Activated gamma-delta T cell treated with Interleukin-2 at 50 U/mL for 16 hours (primary cell): Measurements from ENCODE around the gene LMO2.

Experiments used
- DNase-seq: peaks from one replicate; pipeline ENCODE4 v3.0.0-alpha.2; 2020

Gene LMO2

DNA sequence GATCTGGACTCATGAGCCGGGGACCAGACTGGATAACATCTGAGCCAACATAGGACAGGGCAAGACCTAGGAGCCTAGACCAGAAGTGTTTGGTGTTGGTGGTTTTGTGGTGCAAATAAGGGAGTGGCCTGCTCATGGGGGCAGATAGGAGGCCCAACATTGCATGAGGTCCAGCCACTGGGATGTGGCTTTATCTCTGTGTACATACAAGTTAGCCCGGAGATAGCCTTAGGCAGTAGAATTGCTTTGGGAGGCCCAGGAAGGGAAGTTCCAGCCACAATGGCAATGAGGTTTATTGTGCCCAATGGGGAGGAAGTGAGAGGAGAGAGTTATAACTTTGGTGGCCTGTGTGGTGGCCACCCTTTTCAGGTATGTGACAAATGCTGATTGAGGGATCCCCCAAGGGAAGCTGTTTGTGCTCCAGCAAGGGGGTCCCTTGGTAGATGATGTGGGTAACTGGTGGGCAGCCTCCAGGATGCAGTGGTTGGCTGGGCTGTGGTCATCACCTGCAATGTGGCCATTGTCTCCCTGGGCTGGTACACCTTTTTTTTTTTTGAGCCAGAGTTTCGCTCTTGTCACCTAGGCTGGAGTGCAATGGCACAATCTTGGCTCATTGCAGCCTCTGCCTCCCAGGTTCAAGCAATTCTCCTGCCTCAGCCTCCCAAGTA, 6.4 kb downstream of the LMO2 start:
- no peak for DNase-seq

DNA sequence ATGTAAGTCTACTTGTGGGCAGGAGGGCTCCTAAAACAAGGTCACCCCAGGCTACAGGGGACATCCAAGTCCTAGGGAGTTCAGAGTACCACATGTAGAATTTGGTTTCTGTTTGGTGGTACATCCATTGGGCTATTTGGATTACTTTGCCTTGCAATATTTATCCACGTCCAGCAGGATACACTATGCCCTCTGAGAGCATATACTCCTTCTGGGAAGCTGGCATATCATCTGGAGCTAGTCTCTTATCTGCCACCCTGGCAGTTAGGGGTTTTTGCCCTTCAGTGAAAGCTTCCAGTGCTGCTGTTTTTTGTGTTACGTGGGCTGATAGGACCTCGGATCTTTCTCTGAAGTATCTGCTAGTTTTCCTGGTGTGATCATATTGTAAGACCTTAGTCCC, 7.3 kb downstream of the LMO2 start:
- DNase-seq, result no peak

DNA sequence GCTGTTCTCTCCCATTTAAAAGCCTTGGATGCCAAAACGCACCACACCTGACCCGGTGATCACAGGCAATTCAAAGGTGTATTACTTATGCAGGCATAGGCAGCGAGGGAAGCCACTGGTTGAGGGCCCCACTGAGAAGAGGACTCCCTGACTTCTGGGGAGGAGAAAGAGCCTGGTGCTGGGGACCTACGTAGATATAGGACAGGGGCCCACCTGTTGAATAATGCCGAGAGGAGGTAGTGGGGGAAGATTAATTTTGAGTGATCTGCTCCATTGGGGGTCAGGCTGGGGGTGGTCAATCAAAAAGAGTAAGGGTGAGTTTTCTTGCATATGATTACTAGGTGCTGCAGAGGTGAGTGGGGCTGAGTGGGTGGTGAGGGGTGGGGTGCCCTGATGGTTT, 7.8 kb downstream of the LMO2 start:
- no peak for DNase-seq

DNA sequence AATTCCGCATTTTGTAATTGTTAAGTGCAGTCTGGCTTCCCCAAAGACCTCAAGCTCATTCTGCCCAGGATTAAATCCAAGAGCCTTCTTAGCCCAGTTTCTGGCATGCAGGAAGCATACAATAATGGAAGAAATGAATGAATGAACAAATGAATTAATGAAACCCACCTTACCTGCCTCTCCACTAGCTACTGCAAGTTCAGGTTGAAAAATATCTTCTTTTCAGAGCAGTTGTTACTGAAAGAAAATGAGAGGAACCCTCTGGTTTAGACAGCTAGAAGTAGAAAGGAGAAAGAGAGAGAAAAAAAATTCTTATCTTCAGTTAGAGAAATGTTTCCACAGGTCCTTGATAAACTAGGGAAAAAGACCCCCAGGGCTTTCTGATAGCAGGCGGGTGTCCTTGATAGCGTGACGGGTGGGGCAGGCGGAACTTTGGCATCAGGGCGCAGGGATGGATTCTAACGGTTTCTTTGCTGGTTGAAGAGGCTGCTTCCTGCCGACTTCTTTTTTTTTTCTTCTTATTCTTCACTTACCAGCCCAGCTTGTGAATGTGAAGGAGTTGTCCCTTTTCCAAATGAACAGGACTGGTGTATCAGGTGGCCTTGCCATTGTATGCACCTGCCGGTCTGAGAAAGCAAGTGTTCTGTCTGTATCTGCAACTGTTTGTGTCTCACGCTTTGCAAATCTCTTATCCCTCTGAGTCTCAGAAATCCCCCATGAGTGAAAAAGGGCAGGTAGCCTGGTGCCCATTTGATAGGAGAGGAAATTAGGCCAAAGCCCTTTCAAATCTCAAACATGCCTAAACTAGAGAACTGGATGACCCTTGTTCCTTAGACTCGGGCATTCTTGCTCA, 10.0 kb downstream of the LMO2 start:
- DNase-seq, result no peak

DNA sequence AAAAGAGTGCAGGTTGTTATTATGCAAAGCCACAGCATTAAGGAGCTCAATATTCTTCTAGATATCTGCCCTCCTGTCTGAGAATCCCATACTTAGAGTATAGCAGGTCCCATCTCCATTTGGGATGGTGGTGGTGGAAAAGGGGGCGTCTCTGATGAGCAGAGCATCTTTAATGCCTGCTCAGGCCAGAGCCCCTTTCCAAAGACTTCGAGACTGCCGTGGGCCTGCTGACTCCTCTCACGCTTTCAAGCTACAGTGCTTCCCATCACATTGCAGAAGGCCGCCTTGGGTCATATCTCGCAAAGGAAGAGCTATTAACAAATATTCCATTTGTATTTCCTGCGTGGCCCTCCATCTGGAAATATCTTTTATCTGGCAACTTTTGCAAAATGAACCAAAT, 10.9 kb downstream of the LMO2 start:
- no peak for DNase-seq

DNA sequence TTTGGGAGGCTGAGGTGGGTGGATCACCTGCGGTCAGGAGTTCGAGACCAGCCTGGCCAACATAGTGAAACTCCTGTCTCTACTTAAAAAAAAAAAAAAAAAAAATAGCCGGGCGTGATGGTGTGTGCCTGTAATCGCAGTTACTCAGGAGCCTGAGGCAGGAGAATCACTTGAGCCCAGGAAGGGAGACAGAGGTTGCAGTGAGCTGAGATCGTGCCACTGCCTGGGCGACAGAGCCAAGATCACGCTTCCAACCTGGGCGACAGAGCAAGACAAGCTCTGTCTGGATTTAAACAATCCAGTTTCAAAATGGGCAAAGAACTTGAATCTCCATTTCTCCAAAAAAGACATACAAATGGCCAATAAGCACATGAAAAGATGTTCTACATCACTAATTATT, 12.5 kb downstream of the LMO2 start:
- DNase-seq, result no peak

DNA sequence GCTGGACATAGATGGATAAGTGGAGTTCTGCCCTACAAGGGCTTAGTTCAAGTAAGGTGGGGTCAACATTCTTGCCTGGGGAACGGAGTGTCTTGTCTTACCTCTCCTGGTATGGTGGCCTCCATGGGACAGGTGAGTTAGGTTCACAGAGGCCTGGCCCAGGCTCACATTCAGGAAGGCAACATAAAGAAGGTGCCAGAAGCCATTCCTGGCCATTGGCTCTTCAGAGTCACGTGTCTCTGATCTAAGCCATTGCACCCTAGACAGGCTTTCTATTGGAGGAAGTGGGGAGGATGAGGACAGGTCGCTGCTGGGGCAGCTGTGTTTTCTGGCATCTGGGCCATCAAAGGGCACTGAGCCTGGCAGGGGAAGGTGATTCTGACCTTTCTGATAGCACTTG, 14.8 kb downstream of the LMO2 start:
- no peak for DNase-seq

DNA sequence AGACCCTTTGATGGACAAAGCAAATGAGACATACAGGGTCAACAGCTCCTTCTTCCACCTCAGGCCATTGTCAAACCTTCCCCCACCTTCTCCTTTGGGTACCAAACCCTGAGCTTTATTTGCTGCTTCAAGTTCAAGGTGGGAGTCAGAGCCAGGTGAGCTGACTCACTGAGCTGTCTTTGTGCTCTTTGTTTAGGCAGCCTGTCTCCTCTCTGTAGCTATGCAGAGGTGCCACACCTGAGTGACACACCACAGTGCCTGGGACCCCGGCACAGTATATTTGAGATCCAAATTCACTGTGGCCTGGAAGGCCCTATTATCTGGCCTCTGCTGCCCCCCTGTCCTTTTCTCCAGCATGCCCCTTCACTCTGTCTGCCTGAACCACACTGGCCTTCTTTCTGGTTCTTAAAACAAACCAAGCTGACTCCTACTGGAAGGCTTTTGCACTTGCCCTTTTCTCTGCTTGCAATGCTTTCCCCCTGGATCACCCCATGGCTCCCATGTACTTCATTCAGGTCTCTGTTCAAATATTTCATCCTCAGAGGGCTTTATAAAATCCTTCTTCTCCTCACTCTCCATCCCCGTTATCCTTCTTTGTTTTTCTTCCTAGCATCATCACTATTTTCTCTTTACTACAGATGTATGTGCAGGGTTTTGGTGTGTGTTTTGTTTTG, 16.1 kb downstream of the LMO2 start:
- DNase-seq, result no peak

DNA sequence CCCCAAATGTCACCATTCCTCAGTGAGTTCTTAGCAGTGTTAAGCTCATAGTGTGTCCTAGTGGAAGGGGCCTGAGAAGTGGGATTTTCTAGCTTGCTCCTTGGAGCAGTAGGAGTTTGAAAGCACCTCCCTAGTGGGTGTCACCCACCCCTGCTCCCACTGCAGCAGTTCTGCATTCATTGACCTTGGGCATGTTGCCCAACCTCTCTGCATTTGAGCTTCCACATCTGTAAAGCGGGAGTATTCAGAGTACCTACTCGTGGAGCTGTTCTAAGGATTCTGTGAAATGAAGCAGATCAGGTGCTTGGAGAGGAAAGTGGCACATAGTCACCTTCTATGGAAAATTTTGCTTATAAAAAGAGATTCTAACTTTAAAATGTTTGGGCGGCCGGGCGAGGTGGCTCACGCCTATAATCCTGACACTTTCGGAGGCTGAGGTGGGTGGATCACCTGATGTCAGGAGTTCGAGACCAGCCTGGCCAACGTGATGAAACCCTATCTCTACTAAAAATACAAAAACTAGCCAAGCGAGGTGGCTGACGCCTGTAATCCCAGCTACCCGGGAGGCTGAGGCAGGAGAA, 16.9 kb downstream of the LMO2 start:
- no peak for DNase-seq

DNA sequence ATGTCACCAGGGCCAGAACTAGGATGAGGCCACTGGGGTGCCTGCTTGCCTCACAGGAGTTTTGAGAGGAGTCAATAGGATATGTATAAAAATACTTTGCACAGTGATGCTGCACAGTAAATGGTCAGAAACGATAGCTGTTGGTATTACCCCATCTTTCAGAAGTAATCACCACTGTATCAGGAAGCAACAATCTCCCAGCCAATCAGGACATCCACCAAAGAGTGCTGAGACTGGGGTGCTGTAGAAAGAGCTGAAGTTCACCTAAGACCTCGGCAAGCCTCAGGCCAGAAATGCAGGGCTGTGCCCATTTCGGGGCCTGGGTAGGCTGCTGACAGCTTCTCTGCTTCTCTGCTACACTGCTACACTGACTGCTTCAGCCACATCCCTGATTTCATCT, 17.4 kb downstream of the LMO2 start:
- no peak for DNase-seq

DNA sequence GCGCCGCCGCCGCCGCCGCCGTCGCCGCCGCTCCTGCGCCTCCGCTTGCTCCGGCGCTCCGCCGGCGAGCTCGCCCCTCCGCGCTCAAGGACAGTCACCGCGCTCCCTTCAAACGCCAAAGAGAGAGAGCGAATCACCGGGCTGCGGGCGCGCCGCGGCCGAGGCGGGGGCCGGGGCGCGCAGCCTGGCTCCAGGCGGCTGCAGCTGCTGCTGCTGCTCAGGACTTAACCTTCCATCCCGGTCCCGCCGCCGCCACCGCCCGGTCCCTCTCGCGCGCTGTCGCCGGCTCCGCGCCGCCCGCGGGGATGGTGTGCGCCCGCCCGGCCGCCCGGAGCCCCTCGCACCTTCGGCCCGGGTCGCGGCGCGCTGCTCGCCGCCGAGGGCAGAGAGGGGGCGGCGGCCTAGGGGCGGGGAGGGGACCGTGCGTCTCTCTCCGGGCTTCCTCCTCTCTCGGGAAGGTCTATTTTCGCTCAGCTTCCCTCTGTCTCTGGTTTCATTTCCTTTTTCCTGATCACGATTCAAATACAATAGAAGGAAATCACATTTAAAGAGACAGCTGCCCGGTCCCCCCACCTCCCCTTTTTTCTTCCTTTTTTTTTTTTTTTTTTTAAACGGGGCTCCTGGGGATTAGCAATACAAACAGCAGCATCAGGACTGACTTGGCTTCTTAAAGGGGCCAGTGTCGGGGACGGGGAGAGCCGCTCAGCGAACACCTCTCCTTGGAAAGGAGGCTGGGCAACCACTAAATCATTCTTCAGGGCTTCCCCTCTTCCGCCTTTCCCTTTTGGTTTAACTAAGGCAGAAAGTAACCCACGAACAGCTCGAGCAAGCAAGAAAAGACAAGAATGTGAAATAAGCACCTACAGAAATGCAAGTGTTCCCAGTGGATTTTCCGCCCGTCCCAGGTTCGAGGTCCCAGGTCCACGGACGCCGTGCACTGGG, 22.1 kb downstream of the LMO2 start:
- no peak for DNase-seq

DNA sequence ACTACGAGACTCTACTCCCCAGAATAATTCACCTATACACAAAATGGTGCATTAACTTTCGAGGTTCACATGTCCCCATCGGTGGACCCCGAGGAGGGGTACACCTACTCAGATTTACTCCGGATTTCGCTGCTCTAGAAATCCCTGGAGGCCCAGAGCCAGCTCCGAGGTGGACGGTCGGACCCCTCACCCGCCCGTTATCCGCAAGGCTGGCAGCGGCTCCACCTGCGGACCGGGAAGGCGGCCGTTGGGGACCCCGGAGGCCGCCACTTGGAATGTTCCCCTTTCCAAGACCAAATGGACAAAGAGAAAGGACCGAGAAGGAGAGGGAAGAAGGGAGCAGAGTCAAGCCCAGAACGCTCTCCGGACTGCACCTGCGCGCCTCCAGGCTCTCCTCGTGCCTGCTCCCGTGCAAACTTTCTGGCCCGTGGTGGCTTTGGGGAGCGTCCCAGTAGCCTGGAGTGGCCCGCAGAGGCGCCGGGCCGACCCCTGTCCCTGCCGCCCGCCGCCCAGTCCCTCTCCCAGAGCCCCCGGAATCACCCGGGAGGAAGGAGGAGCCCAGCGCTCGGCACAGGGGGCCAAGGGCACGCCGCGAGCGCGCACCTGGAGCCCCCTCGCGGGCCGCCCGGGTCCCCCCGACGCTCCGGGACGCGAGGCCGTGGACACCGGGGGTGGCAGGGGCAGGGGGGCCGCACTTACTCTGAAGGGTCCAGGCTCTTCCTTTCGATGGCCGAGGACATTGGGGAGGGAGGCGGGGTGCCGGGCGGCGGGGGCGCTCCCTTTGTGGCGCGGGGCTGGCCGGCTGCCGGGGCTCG, 23.0 kb downstream of the LMO2 start:
- no peak for DNase-seq

DNA sequence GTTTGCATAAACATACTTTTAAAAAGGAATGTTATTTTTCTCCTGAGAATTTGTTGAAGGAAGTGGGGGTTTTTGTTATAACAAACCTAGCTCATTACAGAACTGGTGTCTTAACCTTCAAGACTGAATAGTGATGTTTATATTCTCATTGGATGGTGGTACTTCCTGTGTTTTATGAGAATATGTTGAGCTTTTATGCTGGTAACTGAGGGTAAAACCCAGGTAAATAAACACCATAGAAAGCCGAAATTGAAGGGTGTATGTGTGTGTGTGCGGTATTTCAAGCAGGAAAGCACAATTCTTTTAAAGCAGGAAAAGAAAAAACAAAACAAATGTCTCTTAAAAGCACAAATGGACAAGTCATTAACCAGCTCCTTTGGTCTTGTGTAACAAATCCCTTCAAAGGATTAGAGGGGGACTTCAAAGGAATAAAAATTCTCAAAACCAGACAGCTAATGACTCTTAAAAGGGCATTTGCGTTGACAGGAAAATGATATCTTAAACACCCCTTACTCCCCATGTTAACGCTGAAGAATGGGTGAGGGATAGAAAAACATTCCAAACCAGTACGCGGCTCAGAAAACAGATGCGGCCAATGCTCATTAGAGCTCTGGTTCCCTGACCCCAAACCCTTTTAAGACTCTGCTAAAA, 23.8 kb downstream of the LMO2 start:
- DNase-seq, result no peak

DNA sequence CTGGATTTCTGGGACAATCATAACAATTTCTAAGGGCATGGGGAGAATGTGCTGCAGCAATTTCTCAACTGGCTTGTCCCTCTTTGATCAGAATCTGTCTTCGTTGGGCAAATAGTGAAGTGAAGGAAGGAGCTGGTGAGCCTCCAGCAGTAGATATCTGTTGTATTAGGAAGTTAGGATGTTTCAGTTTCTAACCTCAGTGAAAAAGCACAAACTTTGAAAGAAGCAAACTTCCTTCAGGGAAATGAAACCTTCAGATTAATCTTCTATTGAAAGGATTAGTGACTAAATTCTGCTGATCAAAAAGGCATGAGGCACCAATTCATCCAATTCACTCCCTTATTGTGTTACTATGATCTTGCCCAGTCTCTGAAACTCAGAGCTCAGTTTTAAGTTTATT, 24.3 kb downstream of the LMO2 start:
- no peak for DNase-seq

DNA sequence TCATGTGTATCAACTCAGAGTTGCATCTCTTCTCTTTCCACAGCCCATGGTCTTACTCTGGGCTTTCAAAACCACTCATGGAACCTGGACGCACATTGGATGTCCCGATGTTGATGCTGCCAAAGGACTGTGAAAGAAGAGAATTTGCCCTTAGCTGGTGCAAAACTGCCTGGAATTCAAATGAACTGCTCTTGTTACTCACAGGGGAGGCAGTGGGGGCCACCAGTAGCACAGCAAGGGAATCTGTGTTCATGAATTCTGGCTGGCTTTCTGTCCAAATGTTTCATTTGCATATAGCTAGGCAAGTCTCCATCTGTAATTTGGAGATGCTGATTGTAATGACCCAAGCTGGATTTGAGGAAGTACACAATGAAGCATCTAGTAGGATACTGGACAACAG, 24.9 kb downstream of the LMO2 start:
- no peak for DNase-seq

DNA sequence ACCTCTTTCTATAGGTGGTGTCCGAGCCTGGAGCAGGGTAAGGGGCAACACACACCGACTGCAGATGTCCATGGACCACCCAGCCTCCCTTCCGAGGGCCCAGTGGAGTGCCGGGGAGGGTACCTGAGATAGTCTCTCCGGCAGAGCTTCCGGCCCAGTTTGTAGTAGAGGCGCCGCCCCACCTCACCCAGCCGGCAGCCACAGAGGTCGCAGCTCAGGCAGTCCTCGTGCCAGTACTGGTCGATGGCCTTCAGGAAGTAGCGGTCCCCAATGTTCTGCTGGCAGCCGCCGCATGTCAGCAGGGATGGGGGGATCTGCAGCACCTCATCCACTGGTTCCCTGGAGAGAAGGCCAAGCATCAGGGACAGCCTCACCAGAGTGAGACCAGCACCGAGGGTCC, 27.4 kb downstream of the LMO2 start:
- no peak for DNase-seq

DNA sequence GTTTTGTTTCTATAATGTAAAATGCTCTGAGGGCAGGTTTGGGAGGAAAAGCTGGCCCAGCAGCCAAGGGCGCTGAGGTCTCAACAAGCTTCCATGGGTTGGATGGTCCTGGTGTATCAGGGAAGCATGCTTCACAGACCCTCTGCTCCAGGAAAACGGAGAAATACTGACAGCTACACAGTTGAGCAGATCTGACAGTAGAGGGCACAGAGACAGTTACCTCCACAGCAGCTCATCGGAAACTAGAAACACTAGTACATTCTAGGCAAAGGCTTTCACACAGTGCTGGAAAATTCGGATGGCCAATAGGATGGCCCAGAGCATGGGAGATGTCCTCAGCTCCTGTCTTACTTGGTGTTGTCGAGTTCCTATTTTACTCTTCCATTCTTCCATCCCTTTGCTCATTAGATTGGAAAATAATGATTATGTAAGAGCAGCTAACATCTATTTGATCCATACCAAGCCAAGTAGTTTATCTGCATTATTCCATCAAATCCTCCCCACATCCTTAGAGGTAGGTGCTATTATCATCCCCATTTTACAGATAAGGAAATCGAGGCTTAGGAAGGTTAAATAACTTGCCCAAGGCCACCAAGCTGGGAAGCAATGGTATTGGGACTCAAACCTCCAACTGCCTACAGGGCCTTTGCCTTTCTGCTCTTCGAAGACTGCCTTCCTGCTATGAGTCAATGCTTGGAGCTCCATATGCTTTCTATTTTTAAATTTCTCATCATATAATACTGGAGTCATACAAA, 28.3 kb downstream of the LMO2 start:
- no peak for DNase-seq

DNA sequence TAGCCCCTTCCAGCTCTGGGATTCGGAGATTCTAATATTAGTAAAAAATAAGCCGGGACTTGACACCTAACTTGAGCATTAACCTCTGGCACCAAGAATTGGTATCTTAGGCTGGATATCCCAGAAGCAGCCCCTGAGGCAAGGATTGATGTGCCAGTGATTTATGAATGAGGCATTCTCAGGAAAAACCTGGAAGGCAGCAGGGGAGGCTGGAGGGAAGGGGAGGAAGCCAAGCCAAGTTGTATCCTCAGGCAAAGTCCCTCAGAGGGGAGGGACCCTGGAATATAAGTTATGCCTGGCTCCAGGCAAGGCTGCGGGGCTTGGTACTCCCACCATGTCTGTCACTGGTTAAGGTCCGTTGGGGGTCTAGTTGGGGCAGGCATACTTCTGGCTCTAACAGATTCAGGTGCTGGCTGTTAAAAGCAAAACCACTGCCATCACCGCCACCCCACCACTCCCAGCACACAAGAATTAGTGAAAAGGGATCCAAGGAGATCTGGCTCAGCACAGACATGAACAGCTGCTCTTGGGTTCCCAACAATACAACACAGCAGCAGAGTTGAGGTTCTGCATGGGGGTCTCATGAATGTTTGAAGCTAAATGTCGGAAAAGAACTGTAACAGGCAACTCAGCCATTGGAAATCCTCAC, 29.8 kb downstream of the LMO2 start:
- no peak for DNase-seq

DNA sequence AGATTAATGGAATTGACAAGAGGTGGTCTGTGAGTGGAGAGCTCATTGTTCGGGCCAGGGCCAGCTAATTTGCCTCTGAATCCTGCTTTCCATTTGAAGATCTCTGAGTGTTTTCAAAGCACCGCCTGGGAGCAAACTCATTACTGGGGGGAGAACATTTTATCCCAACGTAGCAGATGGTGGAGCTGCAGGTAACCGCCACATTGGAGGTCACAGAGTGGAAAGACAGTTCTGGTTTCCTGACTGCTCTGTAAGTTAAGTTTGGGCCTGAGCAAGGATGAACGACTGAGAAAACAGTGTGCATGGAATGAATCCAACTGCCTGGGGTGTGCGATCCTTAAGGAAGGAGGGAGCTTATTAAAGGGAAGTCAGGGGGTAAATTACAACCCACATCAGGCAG, 30.5 kb downstream of the LMO2 start:
- no peak for DNase-seq

DNA sequence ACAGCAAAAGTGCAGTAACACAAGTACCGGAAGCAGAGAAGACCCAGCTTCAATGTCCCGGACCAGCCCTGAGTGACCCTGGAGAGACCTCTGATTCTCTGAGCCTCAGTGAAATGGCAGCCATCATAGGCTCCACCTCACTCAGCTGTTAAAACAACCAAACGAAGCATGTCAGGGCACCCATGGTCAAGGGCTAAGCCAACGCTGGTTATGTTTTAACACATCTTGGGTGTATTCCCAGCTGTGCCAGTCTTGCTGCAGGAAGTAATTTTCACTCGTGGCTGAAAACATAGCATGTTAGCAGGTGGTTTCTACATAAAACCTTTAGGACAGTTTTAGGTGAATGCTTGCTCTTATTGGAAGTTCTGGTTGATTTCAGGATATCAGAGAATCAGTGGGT, 30.9 kb downstream of the LMO2 start:
- no peak for DNase-seq
